ENCODE results near the gene LTA4H.

LTA4H gene

GRCh38 chr12:95953000-95953399 is 82.4 kb downstream of the LTA4H start:
- DNase-seq = no peak

- DNase-seq = no peak
Observed at GRCh38 chr12:95951515-95951914, 83.9 kb downstream of the LTA4H start.

Data from NCI-H774 (cell line).